ENCODE data around the gene SLC15A5. TPM values are rescaled to one million over a fixed set of nuclear protein-coding genes. Genes with fewer than 3 reads are reported as not detected.

The SLC15A5 gene
- total and polyA plus RNA-seq, 12 donors: not detected

DNA sequence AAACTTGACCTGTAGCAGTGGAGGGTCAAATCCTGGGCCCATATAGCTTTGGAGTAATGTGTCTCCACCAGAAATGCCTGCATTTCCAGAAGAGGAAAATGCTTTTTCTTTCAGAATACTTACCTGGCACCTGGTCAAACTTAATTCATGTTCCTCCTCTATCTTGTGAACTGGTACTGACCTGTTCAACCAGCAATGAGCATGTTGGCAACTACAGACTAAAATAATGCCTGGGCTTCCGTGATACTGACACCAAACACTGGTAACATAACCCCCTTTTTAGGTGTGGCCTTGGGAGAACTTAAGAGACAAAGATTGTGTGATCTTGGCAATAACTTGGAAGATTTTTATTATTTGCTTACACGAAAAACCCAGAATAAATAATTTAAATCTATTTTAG is 46.2 kb upstream of the SLC15A5 start:
- WGBS, 2 donors: 83 to 87% methylated on average over 2 of the region's 2 CpGs
- no peaks in the 10 kb centered on the region for H3K27me3 ChIP-seq
- ATAC-seq: no peak
- peaks cover 0 to 13% (median 6%) of the 10 kb centered on the region in 11 donors for H3K9me3 ChIP-seq
- intact Hi-C loops (cut with DNase I): no loop called here
- DNase-seq: no peak
- H3K27ac ChIP-seq: no peak overlapping the region
- H3K36me3 ChIP-seq: no peaks in the 10 kb centered on the region
- no peaks in the 10 kb centered on the region for H3K4me1 ChIP-seq
- TF ChIP-seq, protein P1, sequence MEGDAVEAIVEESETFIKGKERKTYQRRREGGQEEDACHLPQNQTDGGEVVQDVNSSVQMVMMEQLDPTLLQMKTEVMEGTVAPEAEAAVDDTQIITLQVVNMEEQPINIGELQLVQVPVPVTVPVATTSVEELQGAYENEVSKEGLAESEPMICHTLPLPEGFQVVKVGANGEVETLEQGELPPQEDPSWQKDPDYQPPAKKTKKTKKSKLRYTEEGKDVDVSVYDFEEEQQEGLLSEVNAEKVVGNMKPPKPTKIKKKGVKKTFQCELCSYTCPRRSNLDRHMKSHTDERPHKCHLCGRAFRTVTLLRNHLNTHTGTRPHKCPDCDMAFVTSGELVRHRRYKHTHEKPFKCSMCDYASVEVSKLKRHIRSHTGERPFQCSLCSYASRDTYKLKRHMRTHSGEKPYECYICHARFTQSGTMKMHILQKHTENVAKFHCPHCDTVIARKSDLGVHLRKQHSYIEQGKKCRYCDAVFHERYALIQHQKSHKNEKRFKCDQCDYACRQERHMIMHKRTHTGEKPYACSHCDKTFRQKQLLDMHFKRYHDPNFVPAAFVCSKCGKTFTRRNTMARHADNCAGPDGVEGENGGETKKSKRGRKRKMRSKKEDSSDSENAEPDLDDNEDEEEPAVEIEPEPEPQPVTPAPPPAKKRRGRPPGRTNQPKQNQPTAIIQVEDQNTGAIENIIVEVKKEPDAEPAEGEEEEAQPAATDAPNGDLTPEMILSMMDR (IDR thresholded peaks at IDR 0.05): no peak
- H3K4me3 ChIP-seq: no peak overlapping the region

DNA sequence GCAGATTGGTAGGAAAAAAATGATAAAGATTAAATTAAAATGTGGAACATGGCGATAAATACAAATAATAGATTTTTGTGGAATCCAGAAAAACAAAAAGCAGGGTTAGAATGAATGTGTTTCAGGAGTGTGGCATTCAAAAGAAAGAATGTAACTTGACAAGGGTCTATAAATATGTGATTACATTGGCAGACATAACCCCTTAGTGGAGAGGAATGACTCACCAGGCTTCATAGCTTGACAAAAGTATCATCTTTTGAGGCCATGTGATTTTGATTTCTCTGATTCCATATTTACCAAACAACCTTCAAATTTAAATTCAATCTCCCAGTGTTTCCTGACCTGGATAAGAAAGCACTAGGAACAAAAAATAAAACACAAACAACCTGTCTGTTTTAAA is 45.5 kb upstream of the SLC15A5 start:
- TF ChIP-seq, protein P1 (IDR thresholded peaks at IDR 0.05): no peak
- no peaks in the 10 kb centered on the region for H3K27me3 ChIP-seq
- H3K27ac ChIP-seq: no peak overlapping the region
- peaks cover 0 to 7% (median 4%) of the 10 kb centered on the region in 11 donors for H3K9me3 ChIP-seq
- H3K36me3 ChIP-seq: no peaks in the 10 kb centered on the region
- no peak overlapping the region for H3K4me3 ChIP-seq
- DNase-seq (no peak), ATAC-seq (no peak)
- H3K4me1 ChIP-seq: no peaks in the 10 kb centered on the region
- 79 to 96% methylated on average over 1 of the region's 1 CpG for WGBS, 2 donors
- intact Hi-C loops (cut with DNase I): no loop called here

DNA sequence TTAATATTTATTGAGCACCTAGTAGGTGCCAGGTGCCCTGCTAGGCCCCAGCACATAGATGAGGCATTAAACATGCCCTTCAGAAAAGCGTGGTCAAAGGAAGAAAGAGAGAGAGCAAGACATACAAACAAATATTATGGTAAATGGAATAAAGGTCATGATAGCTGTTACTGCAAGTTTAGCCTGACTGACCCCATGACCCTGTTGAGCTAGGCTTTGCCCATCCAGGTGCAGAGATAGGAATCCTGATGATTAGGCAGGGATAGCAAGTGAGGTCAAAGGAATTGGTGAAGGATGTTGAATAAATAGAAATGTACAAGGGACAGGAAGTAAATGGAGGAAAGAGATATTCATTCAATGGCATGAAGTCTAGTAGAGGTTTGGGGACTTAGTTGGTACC is 33.4 kb upstream of the SLC15A5 start:
- no peak for ATAC-seq

DNA sequence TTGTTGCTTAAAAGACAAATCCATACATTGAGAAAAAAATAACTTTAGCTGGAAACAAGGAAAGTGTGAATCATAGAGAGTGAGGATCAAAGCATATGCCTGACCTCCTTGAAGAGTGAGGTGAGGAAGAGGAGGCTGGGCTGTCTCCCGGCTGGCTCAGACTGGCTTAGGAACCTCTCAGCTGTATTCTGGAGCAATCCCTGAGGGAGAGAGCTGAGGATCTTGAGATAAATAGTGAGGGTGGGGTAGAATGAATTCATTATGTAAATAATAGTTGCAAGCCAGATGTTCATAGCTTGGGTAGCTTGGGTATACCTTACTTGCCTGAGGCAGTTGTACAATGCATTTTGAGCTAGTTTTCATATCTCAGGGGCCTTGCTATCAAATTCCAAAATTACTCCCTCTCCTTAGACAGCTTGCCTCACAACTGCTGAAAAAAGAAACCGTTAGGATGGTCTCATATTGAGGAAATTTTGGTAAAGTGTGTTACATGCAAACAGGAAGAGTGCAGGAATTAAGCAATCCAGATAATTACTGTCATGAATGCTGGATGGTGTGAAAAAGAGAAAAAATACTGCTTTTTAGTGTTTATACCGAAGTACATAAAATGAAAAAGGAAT is 30.5 kb upstream of the SLC15A5 start:
- WGBS, 2 donors: 43 to 48% methylated on average over 3 of the region's 3 CpGs
- peak in 2 of 8 donors; percentile 22 to 34 for ATAC-seq

More for the DNA sequence above, 33.4 kb upstream of the SLC15A5 start:
- no peak overlapping the region for H3K27ac ChIP-seq
- no peak for DNase-seq
- WGBS, 2 donors: 64 to 81% methylated on average over 1 of the region's 1 CpG
- peaks cover 0 to 25% (median 6%) of the 10 kb centered on the region in 11 donors for H3K9me3 ChIP-seq
- intact Hi-C loops (cut with DNase I): no loop called here
- TF ChIP-seq, protein P1 (IDR thresholded peaks at IDR 0.05): no peak
- H3K4me1 ChIP-seq: peaks cover 0 to 8% (median 0%) of the 10 kb centered on the region in 9 donors
- no peaks in the 10 kb centered on the region for H3K27me3 ChIP-seq
- no peaks in the 10 kb centered on the region for H3K36me3 ChIP-seq
- no peak overlapping the region for H3K4me3 ChIP-seq

More for the DNA sequence above, 30.5 kb upstream of the SLC15A5 start:
- no peaks in the 10 kb centered on the region for H3K36me3 ChIP-seq
- no peak for DNase-seq
- H3K27me3 ChIP-seq: no peaks in the 10 kb centered on the region
- TF ChIP-seq, protein P1 (IDR thresholded peaks at IDR 0.05): no peak
- no peak overlapping the region for H3K27ac ChIP-seq
- peaks cover 0 to 8% (median 0%) of the 10 kb centered on the region in 9 donors for H3K4me1 ChIP-seq
- no peak overlapping the region for H3K4me3 ChIP-seq
- H3K9me3 ChIP-seq: peaks cover 0 to 26% (median 6%) of the 10 kb centered on the region in 11 donors
- intact Hi-C loops (cut with DNase I): loop anchor here in 1 of 10 donors (10.0 kb wide), 1 partner anchor 133 kb away; no protein-coding TSS in a partner anchor
